Measurements from ENCODE around the gene GTPBP2.
A peak's percentile ranks its signal among the peaks of the same experiment; 100 is the strongest.
"Not testable (repeated sequence)": the region's sequence is repeated elsewhere in the genome, so short reads cannot be mapped to it uniquely, and the experiment has no call there.

The GTPBP2 gene

DNA sequence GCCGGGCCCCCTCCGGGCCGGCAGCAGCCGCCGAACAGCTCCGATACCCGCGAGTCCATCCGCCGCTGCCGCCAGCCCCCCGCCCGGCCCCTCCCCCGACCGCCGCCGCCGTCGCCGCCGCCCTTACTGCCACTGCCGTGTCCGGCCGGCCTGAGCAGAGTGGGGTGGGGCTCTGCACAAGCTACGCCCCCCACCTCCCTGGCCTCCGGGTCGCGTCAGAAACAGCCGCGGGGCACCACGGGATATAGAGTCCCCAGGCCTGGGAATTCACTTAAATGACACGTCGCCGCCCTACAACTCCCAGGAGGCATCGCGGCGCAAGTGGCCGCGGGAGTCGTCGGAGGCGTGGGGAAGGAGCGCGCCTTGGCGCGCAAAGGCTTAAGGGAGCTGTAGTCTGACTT is at the start of gene GTPBP2:
Gene GTPBP2 (minus strand): TSS at position 161 of the 401 bp plus-strand sequence. CDS start 102 bp downstream, at position 59.
- peak; percentile 93 for DNase-seq

DNA sequence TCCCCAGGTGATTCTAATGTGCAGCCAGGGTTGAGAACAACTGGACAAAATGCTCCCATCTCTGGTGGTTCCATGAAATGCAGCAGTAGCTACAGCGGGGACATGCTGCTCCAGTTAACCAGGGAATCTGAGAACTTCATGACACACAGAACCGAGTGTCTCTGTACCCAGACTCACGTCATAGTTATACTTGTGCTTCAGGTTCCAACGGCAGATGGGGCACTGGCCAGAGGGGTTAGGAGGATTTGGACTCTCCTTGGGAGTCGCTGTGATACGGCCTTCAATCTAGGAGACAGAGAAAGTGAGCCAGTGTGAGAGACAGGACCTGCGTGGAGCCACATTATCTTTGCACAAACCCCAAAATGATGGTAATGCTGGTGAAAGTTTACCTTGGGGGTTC is 49.3 kb upstream of the GTPBP2 start:
- DNase-seq, result no peak

DNA sequence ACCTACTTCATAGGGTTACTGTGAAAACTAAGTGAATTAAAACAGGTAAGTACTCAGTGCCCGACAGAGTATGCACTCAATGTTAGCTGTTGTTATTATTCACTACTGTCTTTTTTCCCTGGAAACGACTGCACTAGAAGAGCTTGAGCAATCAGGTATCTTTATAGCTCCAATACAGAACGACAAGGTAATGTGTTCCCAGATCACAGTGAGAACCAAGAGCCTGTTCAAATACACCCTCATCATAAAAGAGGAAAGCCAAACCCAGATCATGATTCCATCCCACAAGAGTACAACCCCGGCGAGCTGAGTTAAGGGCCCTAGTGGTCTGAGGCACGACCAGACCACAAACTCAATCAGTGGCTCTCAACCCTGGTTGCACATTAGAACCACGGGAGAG is 48.7 kb upstream of the GTPBP2 start:
- no peak for DNase-seq

DNA sequence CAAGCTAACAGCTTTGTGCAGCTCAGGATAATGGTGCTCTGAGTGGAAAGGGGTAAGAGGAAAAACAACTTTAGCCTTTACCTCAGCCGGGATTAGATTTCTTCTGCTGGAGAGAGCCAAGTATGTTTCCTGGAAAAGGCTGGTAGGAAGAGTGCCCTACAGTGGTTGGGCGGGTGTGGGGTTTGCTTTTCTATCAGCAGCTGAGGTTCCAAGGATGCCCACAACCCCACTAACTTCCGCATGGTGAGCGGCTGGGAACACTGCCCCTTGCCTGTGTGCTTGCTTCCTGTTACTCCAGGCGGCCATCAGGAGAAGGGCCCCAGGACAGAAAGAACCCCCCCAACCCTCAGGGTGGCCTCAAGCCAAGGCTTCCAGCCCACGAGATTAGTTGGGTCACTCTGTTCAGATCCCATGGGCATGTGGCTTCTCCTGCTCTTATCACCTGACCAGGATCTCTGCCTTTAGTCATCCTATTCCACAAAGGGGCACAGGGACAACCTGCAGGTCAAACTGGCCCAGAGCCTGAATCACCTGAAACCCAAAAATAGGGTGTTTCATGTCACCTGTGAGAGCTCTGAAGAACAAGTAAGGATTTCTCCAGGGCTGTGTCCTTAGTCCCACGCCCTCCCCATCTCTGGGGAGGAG is 48.0 kb upstream of the GTPBP2 start:
- no peak for DNase-seq

GRCh38 chr6:43674921-43675320 is 45.9 kb upstream of the GTPBP2 start:
- no peak for DNase-seq

DNA sequence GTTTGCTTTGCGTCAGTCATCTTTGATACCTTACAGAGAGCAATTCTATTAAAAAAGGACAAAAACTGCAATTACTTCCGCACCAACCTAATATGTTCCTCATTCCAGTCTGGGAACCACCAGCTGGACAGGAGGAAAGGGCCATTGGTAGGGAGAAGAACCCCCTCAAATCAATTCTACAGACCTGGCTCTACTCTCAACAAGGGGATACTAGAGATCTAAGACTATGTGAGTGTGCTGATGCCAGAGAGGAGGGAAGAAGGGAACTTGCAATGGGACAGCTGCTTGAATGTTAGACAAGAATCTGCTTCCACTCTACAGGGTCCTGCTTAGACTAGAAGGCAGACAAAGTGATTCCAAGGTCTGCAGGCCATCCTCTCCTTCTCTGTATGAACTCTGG is 45.2 kb upstream of the GTPBP2 start:
- no peak for DNase-seq

DNA sequence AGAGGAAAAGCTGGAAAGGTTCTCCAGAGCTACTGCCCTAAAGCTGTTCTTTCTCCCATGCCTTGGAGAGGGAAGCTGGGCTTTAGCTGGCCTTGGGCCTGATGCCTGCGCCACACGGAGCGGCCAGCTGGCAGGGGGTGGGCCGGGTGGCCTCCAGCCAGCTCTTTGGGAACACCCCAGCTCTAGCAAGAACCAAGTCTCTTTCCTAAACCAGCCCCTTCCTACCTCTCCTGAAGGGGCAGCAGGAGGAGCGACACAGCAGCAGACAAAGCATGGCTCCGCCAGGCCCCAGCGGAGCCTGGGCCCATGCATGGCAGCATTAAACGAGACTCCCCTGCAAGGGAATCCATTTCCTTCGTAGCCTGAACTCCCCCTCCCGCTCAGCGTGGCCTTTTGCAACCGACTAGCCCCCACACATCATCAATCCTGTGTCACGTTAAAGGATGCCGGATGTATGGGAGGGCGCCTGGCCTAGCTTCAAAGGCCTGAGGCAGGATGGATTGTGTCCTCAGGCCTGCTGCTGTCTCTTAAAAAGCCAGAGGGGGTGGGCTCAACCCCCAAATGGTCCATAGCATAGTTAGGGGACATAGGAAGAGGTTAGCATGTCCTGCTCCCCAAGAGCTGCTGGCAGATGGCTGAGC is 44.5 kb upstream of the GTPBP2 start:
- DNase-seq, result no peak

GRCh38 chr6:43671801-43672690 is 43.0 kb upstream of the GTPBP2 start:
- no peak for DNase-seq

DNA sequence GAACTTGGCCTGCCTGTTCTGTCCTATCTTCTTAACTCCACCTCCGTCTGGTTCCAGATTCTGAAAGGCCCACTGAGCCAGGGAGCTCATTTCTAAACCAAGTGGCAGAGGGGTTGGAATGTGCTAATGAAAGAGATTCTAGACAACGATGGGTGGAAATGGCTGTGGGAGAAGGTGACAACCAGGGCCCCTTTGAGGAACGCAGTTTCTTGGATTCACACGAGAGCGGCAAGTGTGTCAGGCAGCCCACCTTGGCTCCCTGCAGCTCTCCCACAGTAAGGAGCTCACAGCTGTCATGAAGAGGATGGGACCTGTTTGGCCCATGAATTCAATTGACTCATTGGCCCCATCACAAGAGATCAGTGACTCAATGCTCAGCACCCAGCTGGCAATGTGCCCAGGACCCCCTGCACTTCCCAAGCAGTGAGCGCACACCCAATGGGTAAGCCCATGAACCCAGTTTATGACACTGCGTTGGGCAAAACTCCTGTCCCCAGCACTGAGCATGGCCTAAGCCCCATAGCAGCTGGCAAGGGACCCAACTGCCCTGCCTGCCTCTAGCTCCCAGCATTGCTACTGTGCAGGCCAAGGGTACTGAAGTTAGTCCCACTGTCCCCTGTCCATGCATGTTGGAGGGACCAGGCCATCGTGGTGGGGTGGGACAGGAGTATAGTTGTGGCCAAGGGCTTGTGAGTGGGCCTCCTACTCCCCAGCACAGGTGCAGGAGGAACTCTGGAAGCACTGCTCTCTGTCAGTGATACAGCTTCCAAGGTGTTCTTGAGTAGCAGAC is 42.1 kb upstream of the GTPBP2 start:
- DNase-seq, result no peak

DNA sequence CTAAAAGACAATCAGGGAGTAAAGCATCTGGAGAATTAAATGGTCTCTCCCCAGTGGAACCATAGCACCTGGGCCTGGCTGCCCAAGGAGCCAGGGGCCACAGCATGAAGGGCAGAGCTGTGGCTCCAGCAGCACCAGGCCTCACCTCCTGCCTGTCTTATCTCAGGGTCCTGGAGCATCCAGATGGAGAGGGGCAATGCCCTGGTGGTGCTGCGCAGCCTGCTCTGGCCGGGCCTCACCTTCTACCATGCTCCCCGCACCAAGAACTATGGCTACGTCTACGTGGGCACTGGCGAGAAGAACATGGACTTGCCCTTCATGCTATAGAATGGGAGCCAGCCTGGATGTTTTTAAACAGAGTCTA is 41.5 kb upstream of the GTPBP2 start:
- no peak for DNase-seq

GRCh38 chr6:43669922-43670622 is 41.0 kb upstream of the GTPBP2 start:
- no peak for DNase-seq

DNA sequence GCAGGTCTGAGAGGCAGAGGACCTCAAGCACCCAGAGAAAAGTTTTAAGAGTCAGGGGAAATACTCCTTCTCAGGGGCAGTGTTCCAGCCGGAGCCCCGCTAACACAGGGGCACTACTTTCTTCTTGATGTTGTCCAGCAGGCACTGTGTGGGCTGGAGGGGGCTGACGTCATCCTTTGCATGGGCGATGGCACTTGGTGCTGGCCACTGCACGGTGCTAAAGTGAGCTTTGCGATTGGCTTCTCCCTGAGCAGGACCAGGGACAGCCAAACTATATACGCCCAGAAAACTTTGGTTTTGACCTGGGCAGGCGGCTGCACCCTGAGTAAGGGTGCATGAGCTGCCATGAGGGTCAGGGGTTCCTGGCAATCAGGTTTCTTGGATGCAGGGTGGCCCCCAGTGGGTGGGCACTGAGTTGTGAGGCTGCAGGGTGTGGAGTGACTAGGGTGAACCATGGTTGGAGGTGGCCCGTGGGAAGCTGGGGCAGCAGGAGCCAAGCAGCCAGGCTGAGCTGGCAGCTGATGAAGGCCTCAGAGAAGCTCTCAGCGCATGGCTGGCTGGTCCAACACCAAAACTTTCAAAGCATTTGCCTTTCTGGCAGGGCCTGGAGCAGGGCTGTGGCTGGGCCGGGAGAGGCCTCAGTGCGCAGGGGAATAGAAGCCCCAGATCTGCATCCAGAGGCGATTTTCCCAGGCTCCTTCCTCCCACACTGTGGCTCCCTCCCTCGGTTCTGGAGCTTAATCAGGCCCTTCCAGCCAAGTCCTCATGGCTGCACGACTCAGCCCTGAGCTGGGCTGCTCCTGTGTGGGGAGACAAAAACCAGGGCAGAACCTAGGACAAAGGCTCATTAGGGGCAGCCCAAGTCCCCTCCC is 40.2 kb upstream of the GTPBP2 start:
- no peak for DNase-seq

GRCh38 chr6:43668151-43669028 is 39.3 kb upstream of the GTPBP2 start:
- peak; percentile 62 for DNase-seq

DNA sequence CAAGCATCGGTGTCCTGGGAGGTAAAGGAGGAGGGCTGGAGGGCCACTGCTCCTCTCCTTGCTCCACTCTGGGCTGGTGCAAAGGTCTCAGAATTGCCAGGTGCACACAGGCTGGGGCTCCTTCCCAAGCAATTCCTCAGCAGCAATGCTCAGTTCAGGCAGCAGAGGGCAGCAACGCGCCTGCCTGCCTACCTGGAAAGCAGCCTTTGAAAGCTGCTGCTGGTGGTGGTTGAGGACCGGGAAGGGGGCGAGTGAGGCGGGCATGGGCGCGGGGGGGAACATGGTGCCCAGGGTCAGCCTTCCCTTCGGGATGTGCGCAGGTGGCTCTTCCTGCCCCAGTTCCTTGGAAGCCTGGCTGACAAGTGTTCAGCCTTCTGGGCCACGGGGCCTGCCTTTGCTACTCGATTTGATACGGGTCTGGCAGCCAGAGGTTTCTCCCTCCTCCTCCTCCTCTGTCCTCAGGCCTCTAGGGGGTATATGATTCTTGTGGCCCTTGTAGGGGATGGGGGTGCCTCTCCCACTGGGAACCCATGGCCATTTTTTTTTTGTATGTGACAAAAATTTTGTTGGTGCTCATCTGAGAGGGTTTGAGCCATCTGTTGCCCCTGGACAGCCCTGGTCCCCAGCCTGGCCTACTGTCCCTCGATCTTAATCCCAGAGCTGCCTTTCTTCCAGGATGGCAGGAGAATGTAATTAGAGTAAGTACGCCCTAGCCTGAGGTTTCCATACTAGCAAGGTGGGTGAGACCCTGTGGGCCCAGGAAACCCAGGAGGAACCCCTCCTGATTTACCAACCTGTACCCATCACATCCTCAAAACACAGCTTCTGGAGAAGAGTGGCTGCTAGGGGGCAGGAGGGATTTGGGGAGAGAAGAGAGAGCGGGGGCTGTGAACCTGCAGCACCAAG is 38.4 kb upstream of the GTPBP2 start:
- DNase-seq, result peak; percentile 83

DNA sequence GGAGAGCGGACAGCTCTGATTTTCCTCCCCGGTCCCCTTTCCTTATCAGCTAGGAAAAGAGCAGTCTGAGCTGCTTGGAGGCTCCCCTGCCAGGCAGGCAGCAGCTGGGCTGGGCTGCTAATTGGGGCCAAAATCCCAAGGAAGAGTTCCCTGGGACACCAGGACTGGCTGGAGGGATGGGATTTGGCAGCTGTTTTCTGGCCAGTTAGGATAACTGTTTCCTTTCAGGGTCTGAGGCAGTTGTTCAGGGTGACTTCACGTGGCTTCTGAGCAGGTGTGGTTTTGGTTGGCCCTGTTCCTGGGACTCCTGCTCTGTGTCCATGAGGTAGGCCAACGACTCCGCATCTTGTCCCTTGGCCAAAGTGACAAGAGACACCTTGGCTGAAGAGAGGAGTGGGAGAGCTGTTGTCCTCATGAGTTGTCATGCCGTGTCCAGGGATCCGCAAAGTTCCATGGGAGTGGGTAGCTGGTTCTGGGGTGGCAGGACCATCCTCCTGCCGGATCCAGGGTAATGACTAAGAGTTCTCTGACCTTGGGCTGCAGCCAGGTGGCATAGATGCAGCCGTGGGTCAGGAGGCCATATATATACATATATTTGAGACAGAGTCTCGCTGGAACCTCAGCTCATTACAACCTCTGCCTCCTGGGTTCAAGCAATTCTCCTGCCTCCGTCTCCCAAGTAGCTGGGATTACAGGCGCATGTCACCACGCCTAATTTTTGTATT is 37.3 kb upstream of the GTPBP2 start:
- no peak for DNase-seq

- no peak for DNase-seq
Measured at GRCh38 chr6:43665376-43665775, 36.3 kb upstream of the GTPBP2 start.

DNA sequence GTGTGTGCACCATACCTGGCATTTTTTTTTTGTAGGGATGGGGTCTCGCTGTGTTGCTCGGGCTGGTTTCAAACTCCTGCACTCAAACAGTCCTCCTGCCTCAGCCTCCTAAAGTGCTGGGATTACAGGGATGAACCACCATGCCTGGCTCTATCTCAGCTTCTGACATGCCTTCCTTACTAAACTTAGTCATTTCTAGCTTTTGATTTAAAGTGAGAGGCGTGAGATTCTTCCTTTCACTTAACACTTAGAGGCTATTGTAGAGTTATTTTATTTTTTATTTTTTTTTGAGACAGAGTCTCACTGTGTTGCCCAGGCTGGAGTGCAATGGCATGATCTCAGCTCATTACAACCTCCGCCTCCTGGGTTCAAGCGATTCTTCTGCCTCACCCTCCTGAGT is 33.9 kb upstream of the GTPBP2 start:
- DNase-seq, result not testable (repeated sequence)

DNA sequence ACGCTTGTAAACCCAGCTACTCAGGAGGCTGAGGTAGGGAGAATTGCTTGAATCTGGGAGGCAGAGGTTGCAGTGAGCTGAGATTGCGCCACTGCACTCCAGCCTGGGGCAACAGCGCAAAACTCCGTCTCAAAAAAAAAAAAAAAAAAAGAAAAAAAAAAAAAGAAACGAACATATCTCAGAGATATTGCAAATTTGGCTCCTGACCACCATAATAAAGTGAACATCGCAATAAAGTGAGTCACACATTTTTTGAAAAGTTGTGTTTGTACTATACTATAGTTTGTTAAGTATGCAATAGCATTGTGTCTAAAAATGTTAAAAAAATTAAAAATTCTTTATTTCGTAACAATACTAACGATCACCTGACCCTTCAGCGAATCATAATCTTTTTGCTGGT is 29.1 kb upstream of the GTPBP2 start:
- DNase-seq, result no peak

All from activated T-cell treated with anti-CD3 and anti-CD28 coated beads, Interleukin-2, amount 50 U/mL, for 1 hour (primary cell).